ENCODE data around the gene DNAH14. TPM values are rescaled to one million over a fixed set of nuclear protein-coding genes. Genes with fewer than 3 reads are reported as not detected.

Gene DNAH14
- total RNA-seq, 1 experiment from 2014 or later: 47.0 TPM

DNA sequence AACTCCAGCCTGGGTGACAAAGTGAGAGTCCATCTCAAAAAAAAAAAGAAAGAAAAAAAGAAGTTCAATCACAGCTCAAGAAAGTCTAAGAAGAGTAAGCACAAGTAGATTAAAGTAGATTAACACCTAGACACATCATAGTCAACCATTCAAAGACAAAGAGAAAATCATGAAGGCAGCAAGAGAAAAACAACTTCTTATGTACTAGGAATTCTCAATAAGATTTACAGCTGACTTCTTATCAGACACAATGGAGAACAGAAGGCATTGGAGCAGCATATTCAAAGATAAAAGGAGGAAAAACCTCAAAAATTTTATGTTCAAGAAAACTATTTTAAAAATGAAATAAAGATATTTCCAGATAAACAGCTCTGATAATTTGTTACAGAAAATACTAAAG, 351.1 kb downstream of the DNAH14 start:
- intact Hi-C loops (cut with micrococcal nuclease; ENCODE audit: unreplicated experiment): no loop called here
- POLR2A ChIA-PET: no interaction called here
- Histone ChIP-seq H3K36me3 (ENCODE audit: control insufficient read depth, insufficient read depth, low read length) (no peaks in the 10 kb centered on the region), H3K27ac (ENCODE audit: low read length) (no peak overlapping the region), H3K4me1 (ENCODE audit: control insufficient read depth, insufficient read depth, low read length) (no peaks in the 10 kb centered on the region), H3K9me3 (ENCODE audit: control insufficient read depth, insufficient read depth, low read depth, low read length) (peaks cover 7% of the 10 kb centered on the region), H3K4me3 (ENCODE audit: low read depth in 2 of 2, low read length in 2 of 2) (no peak overlapping the region), H3K27me3 (ENCODE audit: control insufficient read depth, insufficient read depth, low read length) (no peaks in the 10 kb centered on the region)
- no peak for ATAC-seq
- DNase-seq (ENCODE audit: low read depth, low spot score): no peak
- TF ChIP-seq, protein P1, sequence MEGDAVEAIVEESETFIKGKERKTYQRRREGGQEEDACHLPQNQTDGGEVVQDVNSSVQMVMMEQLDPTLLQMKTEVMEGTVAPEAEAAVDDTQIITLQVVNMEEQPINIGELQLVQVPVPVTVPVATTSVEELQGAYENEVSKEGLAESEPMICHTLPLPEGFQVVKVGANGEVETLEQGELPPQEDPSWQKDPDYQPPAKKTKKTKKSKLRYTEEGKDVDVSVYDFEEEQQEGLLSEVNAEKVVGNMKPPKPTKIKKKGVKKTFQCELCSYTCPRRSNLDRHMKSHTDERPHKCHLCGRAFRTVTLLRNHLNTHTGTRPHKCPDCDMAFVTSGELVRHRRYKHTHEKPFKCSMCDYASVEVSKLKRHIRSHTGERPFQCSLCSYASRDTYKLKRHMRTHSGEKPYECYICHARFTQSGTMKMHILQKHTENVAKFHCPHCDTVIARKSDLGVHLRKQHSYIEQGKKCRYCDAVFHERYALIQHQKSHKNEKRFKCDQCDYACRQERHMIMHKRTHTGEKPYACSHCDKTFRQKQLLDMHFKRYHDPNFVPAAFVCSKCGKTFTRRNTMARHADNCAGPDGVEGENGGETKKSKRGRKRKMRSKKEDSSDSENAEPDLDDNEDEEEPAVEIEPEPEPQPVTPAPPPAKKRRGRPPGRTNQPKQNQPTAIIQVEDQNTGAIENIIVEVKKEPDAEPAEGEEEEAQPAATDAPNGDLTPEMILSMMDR (IDR thresholded peaks at IDR 0.05): no peak
- no peak for TF ChIP-seq REST (IDR thresholded peaks at IDR 0.05; ENCODE audit: insufficient read depth in 1 of 2, low read depth in 2 of 2, low read length in 1 of 2)
- TF ChIP-seq SIN3A (IDR thresholded peaks at IDR 0.05; ENCODE audit: borderline replicate concordance, insufficient read depth, low read depth, low read length): no peak
- no peak for TF ChIP-seq POLR2AphosphoS5 (IDR thresholded peaks at IDR 0.05; ENCODE audit: low read depth, low read length)
- TF ChIP-seq TCF7L2 (IDR thresholded peaks at IDR 0.05; ENCODE audit: low read depth, low read length): no peak
- in situ Hi-C loops (cut with HindIII; ENCODE audit: low pct_unique_long_range_greater_than_20kb, low sequenced_read_pairs): no loop called here
- BruUV-seq (replicated peaks): no TSS peak
- CTCF ChIA-PET: no interaction called here

DNA sequence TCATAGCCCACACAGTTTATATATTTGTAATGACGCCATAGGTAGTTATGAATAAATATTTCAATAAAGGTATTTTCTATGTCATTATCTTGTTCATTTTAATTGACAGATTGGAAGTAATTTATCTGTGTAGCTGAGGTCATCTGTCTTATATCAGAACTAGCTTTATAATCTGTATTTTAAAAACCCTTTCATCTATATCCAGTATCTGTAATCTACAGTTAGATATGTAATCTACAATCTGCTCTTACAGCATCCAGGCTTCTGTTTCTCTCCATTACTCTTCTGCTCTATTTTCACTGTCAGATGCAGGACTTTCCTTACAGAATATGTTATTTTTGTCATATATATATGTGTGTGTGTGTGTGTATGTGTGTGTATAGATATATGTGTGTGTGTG, 360.8 kb downstream of the DNAH14 start:
- H3K9me3 ChIP-seq (ENCODE audit: control insufficient read depth, insufficient read depth, low read depth, low read length): peaks cover 4% of the 10 kb centered on the region; the same call in 1 of the 2 replicates
- H3K4me1 ChIP-seq (ENCODE audit: control insufficient read depth, insufficient read depth, low read length): no peaks in the 10 kb centered on the region
- no peaks in the 10 kb centered on the region for H3K27me3 ChIP-seq (ENCODE audit: control insufficient read depth, insufficient read depth, low read length)
- no peak for DNase-seq (ENCODE audit: low read depth, low spot score)
- CTCF ChIA-PET: no interaction called here
- H3K36me3 ChIP-seq (ENCODE audit: control insufficient read depth, insufficient read depth, low read length): no peaks in the 10 kb centered on the region
- POLR2A ChIA-PET: no interaction called here
- no peak overlapping the region for H3K27ac ChIP-seq (ENCODE audit: low read length)
- H3K4me3 ChIP-seq (ENCODE audit: low read depth in 2 of 2, low read length in 2 of 2): no peak overlapping the region
- no TSS peak for BruUV-seq (replicated peaks)
- intact Hi-C loops (cut with micrococcal nuclease; ENCODE audit: unreplicated experiment) (no loop called here), in situ Hi-C loops (cut with HindIII; ENCODE audit: low pct_unique_long_range_greater_than_20kb, low sequenced_read_pairs) (no loop called here)
- no peak for TF ChIP-seq SIN3A (IDR thresholded peaks at IDR 0.05; ENCODE audit: borderline replicate concordance, insufficient read depth, low read depth, low read length)
- ATAC-seq: no peak

DNA sequence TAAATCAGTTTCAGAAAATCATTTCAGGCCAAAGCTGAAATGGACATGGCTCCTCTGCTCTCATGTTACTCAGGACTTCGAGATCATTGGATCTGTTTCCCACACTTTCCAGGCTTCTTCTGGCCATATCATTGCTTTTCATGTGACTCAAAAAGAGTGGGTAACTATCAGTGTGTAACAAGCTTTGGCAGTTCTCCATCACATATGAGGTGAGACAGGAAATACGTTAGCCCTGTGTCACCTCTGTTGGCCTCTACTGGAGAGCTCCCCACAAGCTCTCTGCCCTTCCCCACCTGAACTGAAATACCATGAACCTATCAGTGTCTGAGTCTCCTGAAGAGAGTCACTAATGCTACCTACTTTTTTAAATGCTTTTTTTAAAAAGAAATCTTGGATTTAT, 370.1 kb downstream of the DNAH14 start:
- H3K9me3 ChIP-seq (ENCODE audit: control insufficient read depth, insufficient read depth, low read depth, low read length): no peaks in the 10 kb centered on the region
- DNase-seq (ENCODE audit: low read depth, low spot score) (no peak), ATAC-seq (no peak)
- BruUV-seq (replicated peaks): no TSS peak
- no peaks in the 10 kb centered on the region for H3K36me3 ChIP-seq (ENCODE audit: control insufficient read depth, insufficient read depth, low read length)
- H3K4me1 ChIP-seq (ENCODE audit: control insufficient read depth, insufficient read depth, low read length): no peaks in the 10 kb centered on the region
- TF ChIP-seq TCF7L2 (IDR thresholded peaks at IDR 0.05; ENCODE audit: low read depth, low read length) (no peak), SIN3A (IDR thresholded peaks at IDR 0.05; ENCODE audit: borderline replicate concordance, insufficient read depth, low read depth, low read length) (no peak), REST (IDR thresholded peaks at IDR 0.05; ENCODE audit: insufficient read depth in 1 of 2, low read depth in 2 of 2, low read length in 1 of 2) (no peak), POLR2AphosphoS5 (IDR thresholded peaks at IDR 0.05; ENCODE audit: low read depth, low read length) (no peak)
- TF ChIP-seq, protein P1 (IDR thresholded peaks at IDR 0.05): no peak
- ChIA-PET POLR2A (interaction anchor here (0.6 kb wide), 1 partner anchor 665 kb away, joined by 3 read pairs; no protein-coding TSS in a partner anchor), CTCF (no interaction called here)
- intact Hi-C loops (cut with micrococcal nuclease; ENCODE audit: unreplicated experiment) (no loop called here), in situ Hi-C loops (cut with HindIII; ENCODE audit: low pct_unique_long_range_greater_than_20kb, low sequenced_read_pairs) (no loop called here)
- no peak overlapping the region for H3K4me3 ChIP-seq (ENCODE audit: low read depth in 2 of 2, low read length in 2 of 2)
- H3K27ac ChIP-seq (ENCODE audit: low read length): no peak overlapping the region
- H3K27me3 ChIP-seq (ENCODE audit: control insufficient read depth, insufficient read depth, low read length): no peaks in the 10 kb centered on the region

All from Panc1 (cell line).